ENCODE data around the gene RAX2. TPM values are rescaled to one million over a fixed set of nuclear protein-coding genes. Genes with fewer than 3 reads are reported as not detected.
"Not testable (repeated sequence)": the region's sequence is repeated elsewhere in the genome, so short reads cannot be mapped to it uniquely, and the experiment has no call there.

RAX2 gene
- not detected for polyA plus RNA-seq

- 18 to 53% (median 39%) methylated on average over 19 to 23 of the region's 23 CpGs for WGBS, 3 donors
- no peak within 1 kb of the TSS for H3K27ac ChIP-seq (ENCODE audit: low read depth, low read length)
Measured at GRCh38 chr19:3771906-3772455, at the start of gene RAX2. Gene RAX2, minus strand, starts transcription at chr19:3772228. Its CDS starts 486 bp downstream, at chr19:3771742.

GRCh38 chr19:3821156-3821555 is 49.1 kb upstream of the RAX2 start:
- no peak overlapping the region for H3K27ac ChIP-seq (ENCODE audit: low read depth, low read length)
- WGBS, 3 donors, result 84 to 92% (median 91%) methylated on average over 23 of the region's 23 CpGs

GRCh38 chr19:3819989-3820388 is 48.0 kb upstream of the RAX2 start:
- 79 to 92% (median 89%) methylated on average over 17 to 19 of the region's 19 CpGs for WGBS, 3 donors
- no peak overlapping the region for H3K27ac ChIP-seq (ENCODE audit: low read depth, low read length)

- no peak overlapping the region for H3K27ac ChIP-seq (ENCODE audit: low read depth, low read length)
- WGBS, 3 donors, result 66 to 72% (median 70%) methylated on average over 31 of the region's 31 CpGs
Measured at GRCh38 chr19:3818918-3819317, 46.9 kb upstream of the RAX2 start.

- H3K27ac ChIP-seq (ENCODE audit: low read depth, low read length), result no peak overlapping the region
- WGBS, 3 donors, result 18 to 41% (median 23%) methylated on average over 11 of the region's 11 CpGs
Measured at GRCh38 chr19:3818466-3818865, 46.4 kb upstream of the RAX2 start.

GRCh38 chr19:3817761-3818160 is 45.7 kb upstream of the RAX2 start:
- WGBS, 3 donors, result 81 to 91% (median 81%) methylated on average over 8 of the region's 8 CpGs
- H3K27ac ChIP-seq (ENCODE audit: low read depth, low read length), result no peak overlapping the region

- 86 to 93% (median 93%) methylated on average over 45 of the region's 45 CpGs for WGBS, 3 donors
Measured at GRCh38 chr19:3816566-3817218, 44.7 kb upstream of the RAX2 start.

GRCh38 chr19:3816148-3816547 is 44.1 kb upstream of the RAX2 start:
- 92 to 96% (median 95%) methylated on average over 9 of the region's 9 CpGs for WGBS, 3 donors
- H3K27ac ChIP-seq (ENCODE audit: low read depth, low read length), result not testable (repeated sequence)

More at GRCh38 chr19:3816566-3817218, 44.7 kb upstream of the RAX2 start:
- H3K27ac ChIP-seq (ENCODE audit: low read depth, low read length), result no peak overlapping the region

GRCh38 chr19:3814648-3815047 is 42.6 kb upstream of the RAX2 start:
- 89 to 94% (median 91%) methylated on average over 4 of the region's 4 CpGs for WGBS, 3 donors
- H3K27ac ChIP-seq (ENCODE audit: low read depth, low read length), result no peak overlapping the region

- WGBS, 3 donors, result 66 to 87% (median 73%) methylated on average over 22 of the region's 22 CpGs
- no peak overlapping the region for H3K27ac ChIP-seq (ENCODE audit: low read depth, low read length)
Measured at GRCh38 chr19:3813473-3814392, 41.7 kb upstream of the RAX2 start.

- 57 to 74% (median 70%) methylated on average over 34 to 38 of the region's 38 CpGs for WGBS, 3 donors
- no peak overlapping the region for H3K27ac ChIP-seq (ENCODE audit: low read depth, low read length)
Measured at GRCh38 chr19:3810708-3811355, 38.8 kb upstream of the RAX2 start.

- no peak overlapping the region for H3K27ac ChIP-seq (ENCODE audit: low read depth, low read length)
- WGBS, 3 donors, result 67 to 77% (median 72%) methylated on average over 25 to 26 of the region's 26 CpGs
Measured at GRCh38 chr19:3809881-3810707, 38.1 kb upstream of the RAX2 start.

- 77 to 84% (median 83%) methylated on average over 29 to 33 of the region's 33 CpGs for WGBS, 3 donors
- H3K27ac ChIP-seq (ENCODE audit: low read depth, low read length), result no peak overlapping the region
Measured at GRCh38 chr19:3808420-3809143, 36.6 kb upstream of the RAX2 start.

GRCh38 chr19:3807574-3808354 is 35.7 kb upstream of the RAX2 start:
- WGBS, 3 donors, result 92 to 97% (median 93%) methylated on average over 35 of the region's 35 CpGs
- no peak overlapping the region for H3K27ac ChIP-seq (ENCODE audit: low read depth, low read length)

GRCh38 chr19:3807131-3807480 is 35.1 kb upstream of the RAX2 start:
- 66 to 89% (median 73%) methylated on average over 15 to 19 of the region's 19 CpGs for WGBS, 3 donors
- H3K27ac ChIP-seq (ENCODE audit: low read depth, low read length), result no peak overlapping the region

GRCh38 chr19:3805859-3806258 is 33.8 kb upstream of the RAX2 start:
- 83 to 88% (median 87%) methylated on average over 25 to 29 of the region's 29 CpGs for WGBS, 3 donors
- H3K27ac ChIP-seq (ENCODE audit: low read depth, low read length), result no peak overlapping the region

- 64 to 73% (median 71%) methylated on average over 12 to 13 of the region's 13 CpGs for WGBS, 3 donors
- H3K27ac ChIP-seq (ENCODE audit: low read depth, low read length), result no peak overlapping the region
Measured at GRCh38 chr19:3804429-3804828, 32.4 kb upstream of the RAX2 start.
